Vagina (tissue), 2 donors: ENCODE results near the gene TBX3. TPM values are rescaled to one million over a fixed set of nuclear protein-coding genes. Genes with fewer than 3 reads are reported as not detected.
A peak's percentile ranks its signal among the peaks of the same experiment; 100 is the strongest.

Experiments used
- DNase-seq, 2 donors: peaks; one replicate each; pipeline ENCODE4 v3.0.0-alpha.2; 2017; ENCODE audit errors: extremely low spot score in 2 of 2
- H3K27ac ChIP-seq: fragments of 200-600 bp; sonication (generic); one replicate; pipeline ENCODE4 v1.5.1; 2019
- H3K27me3 ChIP-seq: fragments of 200-600 bp; sonication (generic); one replicate; pipeline ENCODE4 v1.5.1; 2019
- H3K36me3 ChIP-seq, 2 donors: fragments of 200-600 bp; sonication (generic); one replicate each; pipeline ENCODE4 v1.5.1; 2017 to 2019
- H3K4me1 ChIP-seq: fragments of 200-600 bp; sonication (generic); one replicate; pipeline ENCODE4 v1.5.1; 2019
- H3K4me3 ChIP-seq, 2 donors: fragments of 200-600 bp; sonication (generic); 1 replicate in 1 of 2; 2 replicates in 1 of 2; pipeline ENCODE4 v1.5.1; 2016 to 2019
- H3K9me3 ChIP-seq: fragments of 200-600 bp; sonication (generic); one replicate; pipeline ENCODE4 v1.5.1; 2019
- CTCF ChIP-seq, 3 experiments: fragments of 450-650 bp in 2 of 3; fragments of 200-600 bp in 1 of 3; sonication (generic) in 1 of 3; IDR thresholded peaks; one replicate each; pipeline ENCODE4 v1.5.1; 2017 to 2019; ENCODE audit warnings: antibody characterized with exemption in 3 of 3, mild to moderate bottlenecking in 2 of 3, moderate library complexity in 2 of 3
- POLR2A ChIP-seq, 2 donors: fragments of 450-650 bp; IDR thresholded peaks; one replicate each; pipeline ENCODE4 v1.6.1; 2017; ENCODE audit warnings: antibody characterized with exemption in 2 of 2, mild to moderate bottlenecking in 2 of 2, moderate library complexity in 2 of 2
- POLR2AphosphoS5 ChIP-seq, 2 donors: sonication (generic); formaldehyde crosslinking; IDR thresholded peaks; one replicate each; pipeline ENCODE4 v1.9.0; 2017; ENCODE audit warnings: antibody characterized with exemption in 2 of 2, mild to moderate bottlenecking in 2 of 2, low read depth in 1 of 2; ENCODE audit not compliant: insufficient read depth in 1 of 2
- intact Hi-C: fragments of 100-400 bp; cut with DNase I; formaldehyde crosslinking; loops from one replicate; pipeline ENCODE4 v1.15.1; 2023
- total RNA-seq: library from RNA; depleted of rRNA; stranded (reverse); fragments of >200 nt; gene quantifications from one replicate; pipeline ENCODE4 v1.2.3, GENCODE V29; 2016

Gene TBX3
- total RNA-seq, 1 donor from 2014 or later, result 57.0 TPM

DNA sequence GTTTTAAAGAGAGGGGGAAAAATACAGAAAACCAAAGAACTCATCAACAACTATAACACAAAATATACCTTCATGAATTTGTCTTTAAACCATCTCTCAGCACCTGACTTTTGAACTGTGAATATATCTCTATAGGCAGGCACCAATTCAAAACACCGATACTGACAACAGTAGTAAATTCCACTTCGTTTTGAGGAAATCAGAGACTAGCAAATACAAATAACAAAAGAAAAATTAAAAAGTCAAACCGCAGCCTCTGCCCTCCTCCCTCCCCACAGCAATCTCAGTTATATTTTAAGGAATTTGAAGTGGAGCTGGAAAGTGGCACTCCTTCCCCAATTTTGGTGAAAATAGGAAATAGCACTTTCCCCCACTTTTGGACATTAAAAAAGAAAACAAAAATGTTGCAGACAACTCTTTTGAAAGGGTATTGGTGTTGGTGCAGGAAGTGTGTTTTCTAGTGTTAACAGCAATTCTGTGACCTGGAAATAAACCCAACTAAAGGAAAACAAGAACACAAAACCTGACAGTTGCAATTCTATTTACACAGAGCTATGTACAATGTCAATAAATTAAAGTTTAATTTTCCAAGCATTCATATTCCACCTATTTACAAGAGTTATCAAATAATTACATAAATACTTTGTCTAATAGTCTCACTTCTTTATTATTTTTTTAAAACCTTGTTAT lies 13.5 kb downstream of the TBX3 start:
- no peak for TF ChIP-seq POLR2A (IDR thresholded peaks at IDR 0.05)
- TF ChIP-seq CTCF (IDR thresholded peaks at IDR 0.05), result no peak
- TF ChIP-seq POLR2AphosphoS5 (IDR thresholded peaks at IDR 0.05; ENCODE audit: insufficient read depth in 1 of 2, low read depth in 1 of 2), result no peak
- Histone ChIP-seq H3K9me3 (no peaks in the 10 kb centered on the region), H3K27ac (peak overlapping the region; percentile 99), H3K36me3 (peaks cover 0 to 17% of the 10 kb centered on the region in 2 donors), H3K4me3 (peak overlapping the region in 1 of 2 donors; percentile 90), H3K4me1 (peaks cover 52% of the 10 kb centered on the region), H3K27me3 (no peaks in the 10 kb centered on the region)
- DNase-seq, result no peak
- intact Hi-C loops, result no loop called here

- intact Hi-C loops, result loop anchor here (5.0 kb wide), 1 partner anchor 1083 kb away; no protein-coding TSS in a partner anchor
- peak overlapping the region; percentile 47 to 90 for H3K4me3 ChIP-seq
- DNase-seq, result no peak
- peak in 1 of 2 donors; percentile 49 for TF ChIP-seq POLR2AphosphoS5 (IDR thresholded peaks at IDR 0.05; ENCODE audit: insufficient read depth in 1 of 2, low read depth in 1 of 2)
- no peak for TF ChIP-seq POLR2A (IDR thresholded peaks at IDR 0.05)
- no peaks in the 10 kb centered on the region for H3K9me3 ChIP-seq
- H3K27me3 ChIP-seq, result no peaks in the 10 kb centered on the region
- peaks cover 0 to 14% of the 10 kb centered on the region in 2 donors for H3K36me3 ChIP-seq
- H3K4me1 ChIP-seq, result peaks cover 45% of the 10 kb centered on the region
- H3K27ac ChIP-seq, result peak overlapping the region; percentile 99
Measured at GRCh38 chr12:114669401-114670290, 14.3 kb downstream of the TBX3 start.

DNA sequence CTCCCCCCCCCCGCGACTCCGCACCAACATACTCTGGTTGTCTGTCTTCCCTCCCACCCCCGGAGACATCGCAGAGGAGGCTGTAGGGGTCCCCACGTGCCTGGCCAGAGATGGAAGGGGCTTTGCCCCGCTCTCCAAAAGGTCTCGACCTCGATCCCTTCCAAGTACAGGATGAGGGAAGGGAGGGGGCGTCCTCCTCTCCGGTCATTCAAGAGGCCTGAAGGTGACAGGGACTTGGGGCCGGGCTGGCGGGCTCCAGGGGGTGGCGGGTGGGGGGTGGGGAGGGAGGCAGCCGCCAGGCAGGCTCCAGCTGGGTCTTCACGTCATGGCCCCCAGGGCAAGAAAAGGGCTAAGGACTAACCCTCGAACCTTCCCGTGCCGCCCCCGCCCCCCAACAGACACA lies 15.1 kb downstream of the TBX3 start:
- TF ChIP-seq POLR2AphosphoS5 (IDR thresholded peaks at IDR 0.05; ENCODE audit: insufficient read depth in 1 of 2, low read depth in 1 of 2) (no peak), CTCF (IDR thresholded peaks at IDR 0.05) (no peak)
- Histone ChIP-seq H3K4me3 (peak overlapping the region; percentile 47 to 90), H3K36me3 (peaks cover 0 to 7% of the 10 kb centered on the region in 2 donors), H3K4me1 (peaks cover 42% of the 10 kb centered on the region), H3K9me3 (no peaks in the 10 kb centered on the region), H3K27ac (peak overlapping the region; percentile 99), H3K27me3 (no peaks in the 10 kb centered on the region)
- no peak for DNase-seq
- intact Hi-C loops, result loop anchor here (5.0 kb wide), 1 partner anchor 1083 kb away; no protein-coding TSS in a partner anchor

DNA sequence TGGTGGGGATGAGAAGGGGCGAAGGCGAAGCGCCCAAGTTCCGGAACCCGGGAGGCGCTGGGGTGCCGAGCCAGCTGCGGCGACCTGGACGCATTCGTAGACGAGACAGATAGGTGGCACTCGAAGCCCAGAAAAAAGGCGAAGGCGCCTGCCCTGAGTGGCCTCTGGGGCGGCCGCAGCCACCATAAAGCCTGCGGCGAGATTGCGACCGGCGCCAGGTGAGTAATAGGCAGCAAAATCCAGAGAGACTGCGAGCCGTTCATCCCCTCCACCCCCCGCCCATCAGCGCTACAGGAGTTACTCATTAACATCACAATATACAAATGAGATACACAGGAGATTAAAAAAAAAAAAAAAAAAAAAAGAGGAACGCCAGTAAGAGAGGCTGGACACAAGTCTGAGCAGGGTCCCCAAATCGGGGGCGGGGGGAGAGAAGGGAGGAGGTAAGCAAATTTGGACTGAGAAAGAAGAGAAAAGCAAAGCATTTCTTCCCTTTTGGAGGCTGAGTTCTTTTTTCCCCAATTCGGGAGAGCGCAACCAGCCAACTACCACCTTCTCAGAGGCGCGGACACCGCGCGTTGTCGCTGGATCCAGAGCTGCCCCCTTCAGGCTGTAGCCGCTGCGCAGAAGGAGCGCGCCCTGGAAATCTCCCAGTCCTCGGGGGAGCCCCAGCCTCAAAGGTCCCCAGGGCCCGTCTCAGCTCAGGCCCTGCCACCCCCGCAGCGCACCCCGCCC lies 15.7 kb downstream of the TBX3 start:
- H3K27me3 ChIP-seq, result no peaks in the 10 kb centered on the region
- DNase-seq, result no peak

More for the DNA sequence above, 15.7 kb downstream of the TBX3 start:
- H3K4me3 ChIP-seq, result peak overlapping the region; percentile 47 to 90
- H3K27ac ChIP-seq, result peak overlapping the region; percentile 99
- no peaks in the 10 kb centered on the region for H3K9me3 ChIP-seq
- intact Hi-C loops, result loop anchor here (5.0 kb wide), 1 partner anchor 1084 kb away; no protein-coding TSS in a partner anchor
- TF ChIP-seq POLR2AphosphoS5 (IDR thresholded peaks at IDR 0.05; ENCODE audit: insufficient read depth in 1 of 2, low read depth in 1 of 2) (peak; percentile 29 to 64), CTCF (IDR thresholded peaks at IDR 0.05) (peak; percentile 26 to 67 (median 40)), POLR2A (IDR thresholded peaks at IDR 0.05) (no peak)
- H3K36me3 ChIP-seq, result peaks cover 0 to under 1% of the 10 kb centered on the region in 2 donors
- peaks cover 36% of the 10 kb centered on the region for H3K4me1 ChIP-seq
